HepG2 (cell line): ENCODE results near the gene OLFM4.

Source experiments
- BHLHE40 ChIP-seq: IDR thresholded peaks from 2 replicates; pipeline ENCODE4 v1.6.1; 2011; ENCODE audit warnings: low read length, improper control_type of control experiment
- CEBPG ChIP-seq: IDR thresholded peaks from 2 replicates; pipeline ENCODE4 v1.6.1; 2016
- CTCF ChIP-seq: sonication (generic); formaldehyde crosslinking; IDR thresholded peaks from 2 replicates; pipeline ENCODE4 v1.5.0; 2020; ENCODE audit warnings: mild to moderate bottlenecking, missing genetic modification reagents, moderate library complexity
- FOXA3 ChIP-seq: IDR thresholded peaks from 2 replicates; pipeline ENCODE4 v1.6.1; 2016; ENCODE audit warnings: missing genetic modification reagents, missing compliant biosample characterization
- FOXK1 ChIP-seq: sonication (generic); formaldehyde crosslinking; IDR thresholded peaks from 2 replicates; pipeline ENCODE4 v1.4.0; 2020; ENCODE audit warnings: low read depth, missing genetic modification reagents, borderline replicate concordance
- HOXD1 ChIP-seq: sonication (generic); formaldehyde crosslinking; IDR thresholded peaks from 2 replicates; pipeline ENCODE4 v1.5.0; 2020; ENCODE audit warnings: missing genetic modification reagents
- MAX ChIP-seq: IDR thresholded peaks from 2 replicates; pipeline ENCODE4 v1.6.1; 2012; ENCODE audit warnings: inconsistent platforms
- NFYB ChIP-seq: sonication (generic); formaldehyde crosslinking; IDR thresholded peaks from 2 replicates; pipeline ENCODE4 v1.4.0; 2020; ENCODE audit warnings: missing genetic modification reagents
- NR3C1 ChIP-seq: sonication (generic); formaldehyde crosslinking; IDR thresholded peaks from 2 replicates; pipeline ENCODE4 v1.4.0; 2020; ENCODE audit warnings: missing genetic modification reagents
- POLR2AphosphoS5 ChIP-seq: IDR thresholded peaks from 2 replicates; pipeline ENCODE4 v1.6.1; 2012; ENCODE audit warnings: low read depth, low read length
- TBX2 ChIP-seq: sonication (generic); formaldehyde crosslinking; IDR thresholded peaks from 2 replicates; pipeline ENCODE4 v1.5.0; 2020; ENCODE audit warnings: missing genetic modification reagents, mild to moderate bottlenecking, borderline replicate concordance
- ZHX1 ChIP-seq: sonication (generic); formaldehyde crosslinking; IDR thresholded peaks from 2 replicates; pipeline ENCODE4 v1.8.1; 2022; ENCODE audit warnings: low read depth, mild to moderate bottlenecking, missing genetic modification reagents
- ZNF609 ChIP-seq: sonication (generic); formaldehyde crosslinking; IDR thresholded peaks from 2 replicates; pipeline ENCODE4 v1.4.0; 2020; ENCODE audit warnings: mild to moderate bottlenecking, missing genetic modification reagents, borderline replicate concordance
- ZNF619 ChIP-seq: sonication (generic); formaldehyde crosslinking; IDR thresholded peaks from 2 replicates; pipeline ENCODE4 v1.4.0; 2020; ENCODE audit warnings: mild to moderate bottlenecking, missing genetic modification reagents

GRCh38 chr13:53060840-53061490 is 32.4 kb downstream of the OLFM4 start:
- TF ChIP-seq BHLHE40 (no peak), NFYB (CRISPR knock-in tag) (no peak), FOXK1 (CRISPR knock-in tag) (no peak), NR3C1 (no peak), POLR2AphosphoS5 (no peak), CEBPG (CRISPR knock-in tag) (no peak), ZHX1 (CRISPR knock-in tag) (no peak), ZNF609 (no peak), CTCF (CRISPR knock-in tag) (no peak), TBX2 (CRISPR knock-in tag) (no peak), FOXA3 (CRISPR knock-in tag) (no peak), ZNF619 (CRISPR knock-in tag) (no peak), MAX (no peak), HOXD1 (no peak)
